GM18502 (cell line): ENCODE measurements around the gene CAMK2G.
A peak's percentile ranks its signal among the peaks of the same experiment; 100 is the strongest.

ENCODE experiments used
- ATAC-seq: cut with Tn5 transposase; IDR thresholded peaks from one replicate; pipeline ENCODE4 v1.9.1; 2021; ENCODE audit warnings: mild to moderate bottlenecking; ENCODE audit not compliant: unreplicated experiment, poor library complexity

Gene CAMK2G

DNA sequence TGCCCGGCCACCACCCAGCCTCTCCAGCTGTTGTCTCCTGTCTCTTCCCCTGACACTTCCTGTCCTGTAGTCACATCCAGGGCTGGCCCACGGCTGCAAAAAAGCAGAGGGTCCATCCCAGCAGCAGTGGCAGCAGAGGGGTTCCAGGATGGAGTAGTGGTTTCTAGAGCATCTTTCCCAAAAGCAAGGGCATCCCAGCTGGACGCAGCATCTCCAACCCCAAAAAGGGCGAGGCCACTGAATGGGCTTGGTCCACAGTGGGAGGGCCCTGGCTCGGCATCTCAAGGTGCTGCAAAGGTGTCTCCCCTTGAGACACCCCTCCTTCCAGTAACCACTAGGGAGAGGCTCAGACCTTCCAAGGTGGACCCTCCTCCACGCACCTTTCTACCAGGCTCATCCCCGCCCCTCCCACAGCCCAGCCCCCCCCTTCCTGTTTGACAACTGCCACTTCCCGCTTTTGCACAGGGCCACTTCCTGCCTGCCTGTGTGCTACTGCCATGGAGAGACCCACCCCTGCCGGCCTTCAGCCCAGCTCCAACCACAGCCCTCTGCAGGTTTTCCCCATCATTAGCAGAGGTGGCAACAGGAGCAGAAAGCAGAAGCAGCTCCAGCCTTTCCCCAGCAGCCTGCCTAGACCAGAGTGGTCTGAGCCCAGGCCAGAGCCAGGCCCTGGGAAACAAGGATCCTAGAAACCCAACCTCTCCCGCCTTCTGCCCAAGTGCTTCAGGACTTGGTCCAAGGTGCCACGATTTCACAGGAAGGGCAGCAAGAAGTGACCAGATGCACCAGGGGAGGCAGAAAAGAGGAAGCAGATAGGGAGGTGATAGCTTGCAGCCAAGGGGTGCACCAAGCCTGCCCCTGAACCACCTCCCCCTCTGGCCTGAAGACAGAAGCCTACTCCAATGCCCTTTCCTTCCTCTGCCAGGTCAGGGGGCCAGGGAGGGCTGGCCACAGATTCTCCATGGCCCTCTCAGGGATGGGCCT, 8.6 kb downstream of the CAMK2G start:
- ATAC-seq = peak; percentile 85

DNA sequence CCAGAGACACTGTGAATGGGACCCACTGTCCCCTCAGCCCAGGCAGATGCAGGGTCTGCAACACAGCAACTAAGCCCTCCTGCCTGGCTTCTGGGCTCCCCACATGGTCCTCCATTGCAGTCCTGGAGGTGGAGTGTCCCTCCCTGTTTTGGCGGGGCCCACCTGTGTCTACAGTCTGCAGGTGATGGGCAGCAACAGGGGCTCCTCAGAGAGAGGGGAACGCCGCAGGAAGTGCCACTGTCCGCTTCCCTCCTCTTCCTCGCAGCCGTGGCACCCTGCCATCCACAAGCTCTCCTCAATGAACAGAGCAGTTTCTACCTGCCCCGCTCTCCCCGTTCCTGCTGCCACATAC, 9.3 kb downstream of the CAMK2G start:
- ATAC-seq = no peak

DNA sequence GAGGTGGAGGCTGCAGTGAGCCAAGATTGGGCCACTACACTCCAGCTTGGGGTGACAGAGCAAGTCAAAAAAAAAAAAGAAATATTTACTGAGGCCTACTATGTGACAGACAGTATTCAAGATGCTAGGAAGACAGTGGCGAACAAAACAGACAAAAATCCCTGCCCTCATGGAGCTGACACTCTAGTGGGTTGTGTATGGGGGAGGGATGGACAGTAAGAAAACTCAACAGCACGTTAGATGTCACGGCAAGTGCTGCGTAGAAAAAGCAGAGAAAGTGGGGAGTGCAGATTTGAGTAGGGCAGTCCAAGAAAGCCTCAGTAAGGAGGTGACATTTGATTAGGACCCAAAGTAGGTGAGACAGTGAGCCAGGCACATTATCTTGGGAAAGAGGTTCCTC, 10.1 kb downstream of the CAMK2G start:
- ATAC-seq = no peak

DNA sequence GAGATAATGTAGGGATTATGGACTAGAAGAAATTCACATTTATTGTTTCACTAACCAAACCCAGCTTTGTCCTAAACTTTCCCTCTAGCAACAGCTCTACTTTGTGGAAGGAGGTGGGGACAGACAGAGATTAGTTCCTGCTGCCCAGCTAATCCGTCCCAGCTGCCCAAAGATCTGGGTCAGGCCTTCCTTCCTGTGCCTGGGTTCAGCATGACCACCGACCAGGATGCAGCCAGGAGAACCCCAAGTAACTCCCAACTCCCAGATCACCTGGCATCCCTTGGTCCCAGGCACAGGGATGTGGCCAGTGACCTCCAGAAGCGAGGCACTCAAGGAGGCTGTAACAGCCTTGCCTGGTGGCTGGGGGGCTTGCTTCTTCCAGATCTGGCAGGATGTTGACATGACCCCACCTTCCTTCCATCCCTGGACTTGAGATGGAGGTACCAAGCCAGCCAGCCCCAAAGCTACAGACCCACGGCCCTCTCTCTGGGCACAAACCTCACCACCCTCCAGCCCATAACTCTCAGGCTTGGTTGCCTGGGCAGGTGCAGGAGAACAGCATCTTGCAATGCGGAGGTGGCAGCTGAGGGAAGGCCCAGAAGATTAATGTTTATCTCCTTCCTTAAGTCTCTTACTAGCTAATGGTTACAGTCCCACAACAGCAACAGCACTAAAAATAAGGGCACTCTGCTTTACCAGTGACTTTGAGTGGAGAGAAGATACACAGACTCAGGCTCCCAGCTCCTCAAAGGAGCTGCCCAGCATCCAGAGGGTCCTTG, 11.1 kb downstream of the CAMK2G start:
- no peak for ATAC-seq

DNA sequence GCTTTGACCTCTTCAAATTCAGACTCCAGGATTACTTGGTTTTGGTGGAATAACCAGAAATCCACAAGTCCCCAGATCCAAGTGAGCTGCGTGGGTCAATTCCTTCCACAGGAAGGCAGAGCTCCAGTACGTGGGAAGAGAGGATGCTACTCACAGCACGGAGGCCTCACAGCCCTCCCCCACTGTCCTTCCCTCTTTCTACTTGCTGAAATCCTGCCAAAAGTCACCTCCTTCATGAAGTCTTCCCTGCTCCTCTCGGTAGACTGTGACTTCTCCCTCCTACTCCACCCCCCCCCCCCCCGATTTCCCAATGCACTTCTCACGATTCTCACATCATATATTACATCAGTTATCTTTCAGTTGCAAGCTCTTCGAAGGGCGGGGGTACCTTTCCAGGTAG, 12.3 kb downstream of the CAMK2G start:
- no peak for ATAC-seq

DNA sequence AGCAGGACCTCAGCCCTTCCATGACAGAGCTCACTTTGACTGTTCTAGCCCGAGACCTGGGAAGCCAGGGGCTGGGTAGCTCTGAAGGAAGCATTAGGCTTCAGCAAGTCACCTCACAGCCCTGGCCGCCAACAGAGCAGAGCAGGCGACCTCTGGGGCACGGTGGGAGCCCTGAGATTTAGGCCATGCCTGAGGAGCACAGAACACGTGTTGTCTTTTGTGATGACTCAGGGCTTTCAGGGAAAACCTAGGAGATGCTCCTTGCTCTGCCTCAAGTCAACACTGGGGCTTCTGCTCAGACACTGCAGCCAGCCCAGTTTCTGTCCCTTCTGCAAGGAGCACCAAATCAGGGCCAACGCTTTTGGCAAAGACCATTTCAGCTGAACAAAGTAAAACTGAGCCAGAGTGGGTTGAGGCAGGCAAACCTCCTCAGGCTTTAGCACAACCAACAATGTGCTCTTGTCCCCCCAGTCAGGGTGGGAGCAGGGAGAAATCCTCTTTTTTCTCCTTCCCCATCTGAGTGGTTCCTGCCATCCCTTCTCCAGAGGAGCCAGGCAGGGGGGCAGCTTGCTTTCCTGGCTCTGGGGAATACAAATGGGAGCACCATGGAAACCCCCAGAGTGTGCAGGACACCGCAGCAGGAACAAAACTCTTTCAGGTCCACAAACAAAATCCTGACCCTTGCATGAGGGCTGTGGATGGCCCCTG, 14.4 kb downstream of the CAMK2G start:
- no peak for ATAC-seq

DNA sequence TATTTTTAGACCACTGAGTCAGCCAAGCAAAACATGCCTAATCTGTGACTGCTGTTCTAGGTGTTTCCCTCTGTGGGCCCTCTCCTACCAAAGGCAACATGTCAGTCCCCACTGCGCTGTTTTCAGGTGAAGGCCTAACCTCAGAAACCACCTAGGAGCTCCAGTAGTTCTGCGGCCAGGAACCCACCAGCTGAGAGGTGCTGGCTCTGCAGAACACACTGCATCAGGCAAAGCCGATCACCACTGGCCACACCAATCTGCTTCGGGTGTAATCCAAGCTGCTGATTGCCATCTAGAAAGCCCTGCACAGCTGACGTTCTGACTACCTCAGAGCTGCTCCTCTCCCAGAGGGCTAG, 14.9 kb downstream of the CAMK2G start:
- no peak for ATAC-seq

DNA sequence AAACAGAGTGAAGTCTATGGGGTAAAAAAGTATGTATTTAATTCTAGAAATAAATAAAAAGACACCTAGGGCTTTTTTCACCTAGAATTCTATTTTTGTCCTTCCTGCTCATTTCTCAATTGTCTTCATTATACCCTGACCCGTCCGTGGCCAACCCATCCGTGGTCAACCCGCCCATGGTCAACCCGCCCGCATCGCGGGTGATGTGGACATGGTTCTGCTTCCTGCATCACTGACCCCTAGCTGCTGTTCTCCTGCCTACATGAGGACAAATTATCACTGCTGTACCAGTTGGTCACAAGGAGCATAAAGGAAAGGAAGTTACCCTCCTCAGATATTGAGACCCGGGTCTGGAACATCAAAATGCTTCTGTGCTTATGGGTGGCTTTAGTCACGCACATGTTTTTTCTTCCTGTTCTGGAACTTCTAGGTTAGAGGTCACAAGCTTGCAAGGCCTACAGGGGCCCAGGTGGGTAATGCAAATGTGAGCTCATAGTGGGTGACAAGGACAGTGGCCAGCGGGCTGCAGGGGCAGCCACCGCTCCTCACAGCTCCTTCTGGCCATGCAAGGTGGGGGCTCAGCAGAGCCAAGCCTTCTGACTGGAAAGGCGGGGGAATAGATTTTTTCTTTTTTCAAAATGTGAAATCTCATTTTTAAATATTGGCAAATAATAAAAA, 15.5 kb downstream of the CAMK2G start:
- ATAC-seq = no peak

DNA sequence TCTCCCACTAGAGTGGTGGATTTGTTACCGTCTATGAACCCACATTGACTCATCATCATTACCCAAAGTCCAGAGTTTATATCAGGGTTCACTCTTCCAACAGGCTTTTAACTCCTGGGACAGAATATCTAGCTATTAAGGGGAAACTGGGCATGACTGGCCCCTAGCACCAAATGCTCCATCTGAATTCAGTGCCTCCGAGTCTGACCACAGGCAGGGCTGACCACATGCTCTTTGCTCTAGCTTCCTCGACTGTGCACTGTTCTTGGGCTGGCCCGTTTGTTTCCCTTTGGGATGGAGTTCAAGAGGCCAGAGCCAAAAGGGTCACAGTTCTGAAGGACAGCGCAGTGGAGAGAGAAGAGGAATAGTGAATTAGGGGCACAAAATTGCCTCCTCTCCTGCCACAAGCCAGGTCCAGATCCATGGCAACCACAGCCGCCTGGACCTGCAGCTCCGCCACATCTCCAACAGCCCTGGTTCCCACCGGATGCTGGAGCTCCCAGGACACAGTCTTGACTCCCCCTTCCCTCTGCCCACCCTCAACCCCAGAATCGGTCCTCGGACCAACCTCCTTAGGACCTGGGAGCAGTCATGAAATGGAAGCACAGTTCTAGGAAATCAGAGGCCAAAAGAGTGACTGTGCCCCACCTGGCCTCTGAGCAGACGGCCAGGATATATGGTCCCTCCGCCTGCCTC, 16.2 kb downstream of the CAMK2G start:
- ATAC-seq = no peak

DNA sequence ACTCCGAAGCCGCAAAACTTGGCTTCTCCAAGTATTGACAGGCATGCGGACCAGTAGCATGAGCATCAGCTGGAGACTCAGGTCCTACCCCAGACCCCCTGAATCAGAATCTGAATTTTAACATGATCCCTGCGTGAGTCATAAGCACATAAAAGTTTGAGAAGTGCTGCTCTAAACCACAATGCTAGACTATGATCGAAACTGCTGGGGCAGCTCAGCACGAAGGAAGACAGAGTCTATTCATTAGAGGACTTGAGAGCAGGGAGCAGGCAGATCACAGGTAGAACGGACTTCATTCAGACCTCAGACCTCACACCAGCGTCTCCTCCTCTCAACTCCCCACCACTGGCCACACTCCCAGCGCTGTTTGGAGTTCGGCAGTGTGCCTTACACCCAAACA, 16.9 kb downstream of the CAMK2G start:
- ATAC-seq = no peak

DNA sequence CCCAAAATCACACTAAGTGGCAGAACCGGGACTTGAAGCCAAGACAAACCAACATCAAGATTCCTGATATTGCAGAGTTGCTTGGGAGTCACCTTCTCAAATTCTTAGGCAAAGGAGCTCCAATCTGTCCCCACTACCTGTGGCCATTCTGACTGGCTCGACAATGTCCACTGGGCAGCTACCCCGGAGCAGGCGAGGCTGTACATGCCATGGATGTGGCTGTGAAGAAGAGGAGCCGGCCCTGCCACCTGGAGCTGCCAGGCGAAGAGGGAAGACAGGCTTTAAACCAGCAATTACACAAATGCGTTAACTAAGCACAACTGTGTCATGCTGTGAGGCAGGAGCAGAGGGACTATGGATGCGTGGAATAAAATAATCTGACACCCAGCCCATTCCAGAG, 18.1 kb downstream of the CAMK2G start:
- ATAC-seq = no peak

DNA sequence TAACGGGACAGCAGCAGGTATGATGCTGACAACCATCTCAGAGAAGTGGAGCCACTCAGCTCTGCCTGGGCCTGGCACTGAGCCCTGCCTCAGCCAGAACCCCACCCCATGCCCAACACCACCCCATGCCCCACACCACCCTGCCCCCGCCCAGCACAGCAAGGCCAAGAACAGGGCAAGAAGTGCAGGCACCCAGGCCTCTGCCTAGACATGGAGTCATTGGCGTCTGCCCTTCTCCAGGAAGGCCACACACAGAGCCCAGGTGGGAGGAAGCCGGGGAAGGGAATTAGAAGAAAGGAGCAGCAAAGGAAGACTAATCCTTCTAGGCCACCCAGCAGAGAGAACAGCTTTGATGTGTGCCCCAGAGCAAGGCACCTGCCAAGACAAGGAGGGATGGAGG, 18.9 kb downstream of the CAMK2G start:
- ATAC-seq = no peak

DNA sequence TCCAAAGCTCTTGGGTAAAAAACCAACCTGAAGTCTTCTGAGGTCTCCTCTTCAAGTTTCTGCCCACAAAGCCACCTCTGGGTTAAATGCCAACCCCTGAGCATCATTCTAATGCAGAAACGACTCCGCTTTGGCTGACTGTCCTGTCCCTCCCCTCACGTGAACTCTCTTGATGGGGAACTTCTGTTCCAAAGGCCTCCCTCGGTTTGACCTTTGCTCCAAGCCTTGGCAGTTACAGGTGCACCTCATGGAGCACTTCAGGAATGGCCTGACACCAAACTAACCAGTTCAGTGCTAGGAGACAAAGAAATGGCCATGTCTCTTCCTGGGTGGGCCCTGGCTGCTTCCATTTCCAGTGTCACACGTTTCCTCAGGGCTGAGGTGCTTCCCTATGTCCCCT, 20.0 kb downstream of the CAMK2G start:
- ATAC-seq = no peak

DNA sequence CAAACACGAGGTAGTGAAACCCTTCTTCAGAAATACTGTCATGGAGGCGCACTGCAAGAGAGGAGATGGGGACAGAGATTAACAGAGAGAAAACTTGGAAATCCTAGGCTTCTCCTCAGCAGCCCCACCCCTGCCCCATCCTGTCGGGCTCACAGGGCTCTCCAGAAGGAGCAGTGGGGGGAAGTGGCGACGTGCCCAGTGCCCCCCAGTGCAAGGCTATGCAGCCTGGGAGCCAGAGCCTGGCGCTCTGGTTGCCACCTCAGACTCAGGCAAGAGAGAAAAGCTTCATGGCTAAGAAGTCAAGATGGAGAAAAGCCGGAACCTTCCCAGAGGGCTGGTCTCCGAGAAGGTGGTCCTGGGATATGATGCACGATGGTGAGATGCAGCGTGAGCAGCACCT, 21.2 kb downstream of the CAMK2G start:
- ATAC-seq = no peak

DNA sequence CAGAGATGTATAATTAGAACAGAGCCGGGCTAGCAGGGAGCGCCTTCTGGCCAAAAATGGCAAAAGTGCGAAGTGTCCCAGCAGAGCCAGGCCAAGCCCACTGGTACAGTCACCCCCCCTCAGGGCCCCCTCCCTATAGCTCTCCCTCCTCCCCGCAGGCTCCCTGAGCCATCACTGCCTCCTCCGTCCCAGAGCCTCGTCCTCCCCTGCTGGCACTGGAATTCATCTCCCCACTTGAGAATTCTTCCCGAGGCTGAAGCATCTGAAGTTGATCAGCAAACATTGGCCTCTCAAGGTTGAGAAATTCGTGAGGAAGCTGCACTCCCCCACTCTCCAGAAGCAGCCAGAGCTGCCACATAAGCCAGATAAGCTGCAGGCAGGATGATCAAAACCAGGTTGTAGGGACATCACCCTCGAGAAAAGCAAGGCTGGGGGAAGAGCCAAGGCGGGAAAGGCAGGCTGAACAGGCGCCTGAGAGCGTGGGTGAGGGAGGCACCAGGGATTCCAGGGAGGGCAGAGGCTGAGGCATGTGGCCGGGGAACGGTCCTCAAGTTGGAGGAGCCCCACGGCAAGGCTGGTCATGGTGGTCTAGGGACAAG, 23.4 kb downstream of the CAMK2G start:
- no peak for ATAC-seq

DNA sequence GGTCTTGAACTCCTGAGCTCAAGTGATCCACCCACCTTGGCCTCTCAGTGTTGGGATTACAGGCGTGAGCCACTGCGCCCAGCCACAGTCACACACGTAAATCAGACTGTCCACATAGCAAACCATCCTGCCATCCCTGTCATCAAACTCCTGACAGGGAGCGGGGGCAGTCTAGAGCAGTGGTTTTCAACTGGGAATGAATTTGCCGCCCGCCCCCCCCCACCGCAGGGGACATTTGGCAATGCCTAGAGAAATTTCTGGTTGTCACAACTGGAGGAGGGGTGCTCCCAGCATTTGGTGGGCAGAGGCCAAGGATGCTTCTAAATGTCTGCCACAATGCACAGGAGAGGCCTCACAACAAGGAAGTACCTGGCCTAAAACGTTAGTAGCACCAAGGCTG, 24.1 kb downstream of the CAMK2G start:
- no peak for ATAC-seq

DNA sequence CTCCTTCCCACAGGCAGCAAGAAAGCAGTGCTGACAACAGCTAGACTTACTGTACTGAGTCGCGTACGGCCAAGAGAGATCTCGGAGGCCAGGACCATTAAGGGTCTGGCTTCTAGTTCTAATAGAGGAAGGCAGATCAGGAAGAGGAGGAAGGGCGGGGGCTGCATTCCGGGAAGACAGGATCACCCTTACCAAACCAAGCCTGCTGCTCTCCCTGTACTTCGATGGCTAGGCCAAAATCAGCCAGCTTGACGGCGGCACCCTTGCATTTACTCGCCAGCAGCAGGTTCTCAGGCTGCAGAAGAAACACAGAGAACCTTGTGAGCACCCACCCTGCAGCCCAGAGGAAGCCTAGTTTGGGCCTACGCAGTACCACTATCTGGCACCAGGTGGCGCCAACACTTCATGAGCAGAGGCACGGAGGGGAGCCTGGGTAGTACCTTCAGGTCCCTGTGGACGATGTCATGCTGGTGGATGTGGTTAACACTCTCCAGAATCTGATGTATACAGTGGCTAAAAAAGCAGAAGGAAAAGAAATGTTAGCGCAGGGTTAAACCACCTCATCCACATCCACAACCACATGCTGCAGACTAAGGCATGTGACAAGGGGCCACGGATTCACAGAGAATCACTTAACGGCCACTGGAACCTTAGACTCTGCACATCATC, 25.4 kb downstream of the CAMK2G start:
- peak; percentile 85 for ATAC-seq

DNA sequence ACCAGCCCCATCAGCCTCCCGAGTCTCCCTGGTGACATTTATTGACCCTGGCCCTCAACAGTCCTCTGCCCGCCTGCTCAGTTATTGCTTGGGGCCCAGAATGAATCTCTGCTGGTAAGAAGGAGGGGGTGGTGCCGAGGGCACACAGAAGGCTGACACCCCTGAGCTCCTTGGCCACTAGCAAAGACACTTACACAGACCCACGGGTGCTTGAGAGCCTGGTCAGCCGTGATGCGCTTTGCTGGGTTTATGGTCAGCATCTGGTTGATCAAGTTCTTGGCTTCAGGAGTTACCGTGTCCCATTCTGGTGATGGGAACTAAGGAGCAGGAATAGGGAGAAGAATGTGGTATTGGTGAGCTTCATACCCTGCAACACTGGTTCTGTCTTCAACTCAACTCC, 27.3 kb downstream of the CAMK2G start:
- no peak for ATAC-seq

DNA sequence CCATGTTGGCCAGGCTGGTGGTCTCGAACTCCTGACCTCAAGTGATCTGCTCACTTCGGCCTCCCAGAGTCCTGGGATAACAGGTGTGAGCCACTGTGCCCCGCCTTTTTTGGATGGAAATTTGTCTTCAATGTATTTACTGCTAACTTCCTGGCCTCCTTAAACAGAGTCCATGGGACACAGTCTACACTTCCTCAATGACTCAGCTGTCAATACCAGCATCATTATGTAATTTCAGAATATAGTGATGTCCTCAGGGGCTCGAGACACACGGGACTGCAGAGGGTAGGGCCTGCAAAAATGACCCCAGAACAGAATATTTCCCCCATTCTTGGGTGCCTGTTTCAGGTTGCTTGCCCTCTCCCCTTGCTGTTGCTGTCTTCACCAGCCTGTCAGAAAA, 31.1 kb downstream of the CAMK2G start:
- ATAC-seq = no peak
